Psoas muscle (tissue), 8 donors: ENCODE measurements around the gene C14orf119. TPM values are rescaled to one million over a fixed set of nuclear protein-coding genes. Genes with fewer than 3 reads are reported as not detected.

Source experiments
- ATAC-seq, 4 donors: fragments of 200-7000 bp; cut with Tn5 transposase; one replicate each; pipeline ENCODE4 v1.9.1; 2020; ENCODE audit warnings: moderate library complexity in 3 of 4, mild to moderate bottlenecking in 2 of 4
- DNase-seq, 2 donors: peaks; one replicate each; pipeline ENCODE4 v3.0.0-alpha.2; 2020
- H3K27ac ChIP-seq: fragments of 200-600 bp; one replicate; pipeline ENCODE4 v1.8.0; 2022
- H3K27me3 ChIP-seq, 3 donors: fragments of 200-600 bp in 1 of 3; one replicate each; pipeline versions ENCODE4 v1.6.1 to v1.8.0; 2013 to 2022; ENCODE audit warnings: low read length in 2 of 3, mild to moderate bottlenecking in 2 of 3, moderate library complexity in 1 of 3; ENCODE audit not compliant: insufficient read depth in 3 of 3
- H3K36me3 ChIP-seq, 2 donors: fragments of 200-600 bp in 1 of 2; one replicate each; pipeline versions ENCODE4 v1.6.1 to v1.8.0; 2013 to 2022; ENCODE audit warnings: low read depth in 1 of 2, mild to moderate bottlenecking in 1 of 2, moderate library complexity in 1 of 2; ENCODE audit not compliant: insufficient read depth in 1 of 2
- H3K4me1 ChIP-seq: fragments of 200-600 bp; one replicate; pipeline ENCODE4 v1.8.0; 2022
- H3K4me3 ChIP-seq: fragments of 200-600 bp; one replicate; pipeline ENCODE4 v1.8.0; 2022; ENCODE audit warnings: mild to moderate bottlenecking
- H3K9me3 ChIP-seq: fragments of 200-600 bp; one replicate; pipeline ENCODE4 v1.8.0; 2022
- WGBS, 3 donors: extraction: QIAGEN DNeasy Blood & Tissue Kit; methylation state at CpG; one replicate each; pipeline versions ENCODE4 v1.1.6 to v1.1.7; 2013; 5-methylcytosine and 5-hydroxymethylcytosine counted together
- intact Hi-C, 2 donors: fragments of 100-400 bp; cut with DNase I; formaldehyde crosslinking; loops; one replicate each; pipeline versions ENCODE4 v1.11.0 to v1.14.2; 2022
- polyA plus RNA-seq, 3 donors: library from polyadenylated mRNA; stranded (reverse); fragments of 200-250 nt; gene quantifications; one replicate each; pipeline ENCODE4 v1.2.3, GENCODE V29; 2013
- total RNA-seq, 4 donors: library from RNA; stranded (reverse); fragmentation: NEBNext Ultra II Directional in 2 of 4; extraction: Animal tissue kit (Norgen Biotek cat#: 25700) in 2 of 4; gene quantifications; one replicate each; pipeline versions ENCODE4 v1.2.1 to v1.2.4, GENCODE V29; 2021 to 2023
- TF ChIP-seq, protein P1 (sequence below): fragments of 200-600 bp; IDR thresholded peaks from one replicate; pipeline ENCODE4 v1.8.0; 2022; ENCODE audit warnings: antibody characterized with exemption
- donor health status: healthy with polysubstance abuse.
- donor health status: DM: no; HTN: no; CAD: no; lungs with moderate emphysema.
- donor health status: Bipolar disorder and iron deficiency.
- donor health status: healthy.
- donor health status: DM: yes; HTN: yes; CAD: no.
- donor health status: DM: no; HTN: no; CAD: no.
- donor health status: DM: no; HTN: no; CAD: no.
- donor health status: DM: yes; HTN: yes; CAD: no.

Gene C14orf119
- total and polyA plus RNA-seq, 7 donors = 23.2 to 65.3 (median 28.8) TPM

DNA sequence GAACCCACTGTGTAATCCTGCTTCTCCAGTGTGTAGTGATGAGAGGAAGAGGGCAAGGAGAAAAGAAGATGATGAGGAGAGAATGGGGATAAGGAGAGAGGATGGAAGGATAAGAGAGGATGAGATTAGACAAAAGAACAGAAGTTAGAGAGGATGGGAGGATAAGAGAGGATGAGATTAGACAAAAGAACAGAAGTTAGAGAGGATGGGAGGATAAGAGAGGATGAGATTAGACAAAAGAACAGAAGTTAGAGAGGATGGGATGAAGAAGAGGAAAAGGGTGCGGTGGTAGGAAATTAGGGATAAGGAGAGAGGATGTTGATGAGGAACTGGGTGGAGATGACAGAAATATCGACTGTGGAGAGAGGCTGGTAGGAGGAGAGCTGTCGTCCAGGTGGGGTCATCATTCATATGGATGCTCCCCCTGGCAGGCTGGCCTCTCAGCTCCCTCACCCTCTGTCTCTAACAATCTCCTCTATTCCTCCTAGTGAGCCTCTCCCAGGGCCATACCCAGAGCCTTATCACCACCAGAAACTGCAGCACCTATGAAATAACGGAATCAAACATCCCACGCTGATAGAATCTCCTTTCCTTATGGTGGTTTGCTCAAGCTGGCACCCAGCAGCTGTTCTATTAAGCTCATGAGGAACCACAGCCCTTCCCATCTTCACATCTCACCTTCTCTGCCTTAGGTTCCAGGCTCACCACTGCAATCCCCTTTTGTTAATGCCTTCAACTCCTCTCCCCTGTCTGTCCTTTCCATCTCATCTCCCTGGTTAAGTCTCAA is 15.5 kb downstream of the C14orf119 start:
- ATAC-seq (no peak), DNase-seq (no peak)
- TF ChIP-seq, protein P1, sequence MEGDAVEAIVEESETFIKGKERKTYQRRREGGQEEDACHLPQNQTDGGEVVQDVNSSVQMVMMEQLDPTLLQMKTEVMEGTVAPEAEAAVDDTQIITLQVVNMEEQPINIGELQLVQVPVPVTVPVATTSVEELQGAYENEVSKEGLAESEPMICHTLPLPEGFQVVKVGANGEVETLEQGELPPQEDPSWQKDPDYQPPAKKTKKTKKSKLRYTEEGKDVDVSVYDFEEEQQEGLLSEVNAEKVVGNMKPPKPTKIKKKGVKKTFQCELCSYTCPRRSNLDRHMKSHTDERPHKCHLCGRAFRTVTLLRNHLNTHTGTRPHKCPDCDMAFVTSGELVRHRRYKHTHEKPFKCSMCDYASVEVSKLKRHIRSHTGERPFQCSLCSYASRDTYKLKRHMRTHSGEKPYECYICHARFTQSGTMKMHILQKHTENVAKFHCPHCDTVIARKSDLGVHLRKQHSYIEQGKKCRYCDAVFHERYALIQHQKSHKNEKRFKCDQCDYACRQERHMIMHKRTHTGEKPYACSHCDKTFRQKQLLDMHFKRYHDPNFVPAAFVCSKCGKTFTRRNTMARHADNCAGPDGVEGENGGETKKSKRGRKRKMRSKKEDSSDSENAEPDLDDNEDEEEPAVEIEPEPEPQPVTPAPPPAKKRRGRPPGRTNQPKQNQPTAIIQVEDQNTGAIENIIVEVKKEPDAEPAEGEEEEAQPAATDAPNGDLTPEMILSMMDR = no peak
- Histone ChIP-seq H3K9me3 (no peaks in the 10 kb centered on the region), H3K4me1 (peaks cover 8% of the 10 kb centered on the region), H3K36me3 (no peaks in the 10 kb centered on the region), H3K27me3 (peaks cover 0 to 7% (median 3%) of the 10 kb centered on the region in 3 donors), H3K27ac (no peak overlapping the region), H3K4me3 (no peak overlapping the region)
- WGBS, 3 donors = 59 to 63% (median 61%) methylated on average over 5 of the region's 5 CpGs
- intact Hi-C loops = no loop called here

DNA sequence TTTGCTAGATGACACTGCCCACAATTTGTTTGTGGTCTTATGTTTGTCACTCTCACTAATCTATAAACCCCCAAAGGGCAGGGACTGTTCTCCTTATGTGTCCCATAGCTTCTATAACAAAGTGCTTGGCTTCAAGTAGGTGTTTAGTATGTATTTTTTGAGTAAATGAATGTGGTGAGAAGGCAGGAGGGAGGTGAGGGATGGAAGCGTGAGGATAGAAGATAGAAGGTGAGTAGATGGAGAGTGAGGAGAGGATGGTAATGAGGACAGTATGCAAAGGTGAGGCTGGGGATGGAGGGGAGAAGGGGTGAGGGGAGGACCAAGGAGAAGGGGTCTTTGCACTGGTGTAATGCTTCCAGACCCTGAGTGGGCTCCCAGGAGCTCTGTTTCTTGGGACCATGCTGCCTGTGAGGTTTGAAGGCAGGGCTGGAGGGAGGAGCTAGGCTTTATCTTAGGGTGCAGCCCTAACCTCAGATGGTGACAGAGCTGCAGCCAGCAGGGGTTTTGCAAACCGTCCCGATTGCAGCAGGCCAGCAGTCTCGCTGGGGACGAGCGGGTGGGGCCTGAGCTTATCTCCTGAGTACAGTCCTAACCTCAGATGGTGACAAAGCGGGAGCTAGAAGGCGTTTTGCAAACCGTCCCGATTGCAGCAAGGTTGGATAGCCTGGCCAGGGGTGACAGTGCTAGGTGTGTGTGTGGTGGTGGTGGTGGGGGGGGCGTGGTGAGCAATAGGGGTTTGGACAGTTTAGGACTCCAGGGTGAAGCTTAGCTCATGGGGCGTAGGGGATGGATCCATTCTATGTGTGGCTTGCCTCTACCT is 17.3 kb downstream of the C14orf119 start:
- TF ChIP-seq, protein P1 = no peak
- intact Hi-C loops = no loop called here
- DNase-seq (no peak), ATAC-seq (no peak)
- Histone ChIP-seq H3K27me3 (peaks cover 0 to 7% (median 3%) of the 10 kb centered on the region in 3 donors), H3K4me3 (no peak overlapping the region), H3K9me3 (no peaks in the 10 kb centered on the region), H3K36me3 (no peaks in the 10 kb centered on the region), H3K4me1 (peaks cover 8% of the 10 kb centered on the region), H3K27ac (no peak overlapping the region)
- 70 to 71% (median 70%) methylated on average over 12 of the region's 12 CpGs for WGBS, 3 donors

DNA sequence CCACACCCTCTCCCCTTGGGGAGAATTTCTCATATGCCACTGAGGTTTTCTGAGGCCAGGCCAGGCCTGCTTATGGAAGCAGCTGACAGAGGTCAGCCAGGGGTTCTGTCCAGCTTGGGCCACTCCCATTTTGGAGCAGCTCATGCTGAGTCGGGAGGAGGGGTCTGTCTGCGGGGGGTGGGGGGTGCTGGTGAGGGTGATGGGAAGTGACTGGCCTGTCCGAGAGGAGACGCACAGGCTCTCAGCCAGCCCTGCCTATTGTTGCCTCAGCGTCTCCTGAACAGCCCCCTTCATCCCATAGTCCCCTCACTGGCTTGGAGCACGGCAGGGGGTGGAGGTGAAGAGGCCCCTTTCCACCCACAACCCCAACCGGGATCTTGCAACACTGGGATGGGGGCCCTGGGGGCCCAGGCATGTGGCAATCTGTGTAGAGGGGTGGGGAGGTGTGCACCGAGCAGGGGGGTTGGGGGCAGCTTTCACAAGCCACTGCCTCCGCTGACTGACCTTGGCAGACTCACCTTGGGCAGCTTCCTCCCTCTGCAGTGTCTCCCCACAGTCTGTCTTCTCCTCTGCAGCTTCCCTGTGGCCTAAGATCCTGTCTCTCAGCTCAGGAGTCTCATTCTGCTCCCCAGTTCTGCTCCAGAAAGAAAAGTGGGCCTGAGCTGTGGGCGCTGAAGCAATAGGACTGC is 18.3 kb downstream of the C14orf119 start:
- DNase-seq = no peak
- TF ChIP-seq, protein P1 = no peak
- 50 to 59% (median 52%) methylated on average over 8 to 10 of the region's 10 CpGs for WGBS, 3 donors
- ATAC-seq = no peak
- intact Hi-C loops = no loop called here
- Histone ChIP-seq H3K36me3 (no peaks in the 10 kb centered on the region), H3K4me3 (no peak overlapping the region), H3K9me3 (no peaks in the 10 kb centered on the region), H3K27me3 (peaks cover 0 to 7% (median 3%) of the 10 kb centered on the region in 3 donors), H3K4me1 (peaks cover 8% of the 10 kb centered on the region), H3K27ac (no peak overlapping the region)

DNA sequence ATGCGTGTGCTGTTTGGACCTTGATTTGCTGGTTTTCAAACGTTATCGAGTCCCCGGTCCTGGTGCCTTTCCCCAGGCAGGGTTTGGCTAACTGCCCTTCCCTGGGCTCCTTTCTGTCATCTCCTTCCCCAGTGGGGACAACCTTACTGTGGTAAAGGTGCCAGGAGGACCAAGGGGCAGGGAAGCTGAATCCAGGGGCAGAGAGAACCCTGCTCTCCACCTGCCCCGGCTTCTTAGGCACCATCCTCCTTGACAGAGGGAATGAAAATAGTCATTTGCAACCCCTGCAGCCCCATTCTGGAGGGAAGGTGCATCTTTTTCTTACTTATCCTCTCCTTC is 18.8 kb downstream of the C14orf119 start:
- DNase-seq = no peak

More for the DNA sequence above, 18.8 kb downstream of the C14orf119 start:
- Histone ChIP-seq H3K27ac (no peak overlapping the region), H3K27me3 (peaks cover 0 to 7% (median 3%) of the 10 kb centered on the region in 3 donors), H3K4me1 (peaks cover 8% of the 10 kb centered on the region), H3K4me3 (no peak overlapping the region), H3K9me3 (no peaks in the 10 kb centered on the region), H3K36me3 (no peaks in the 10 kb centered on the region)
- TF ChIP-seq, protein P1 = no peak
- WGBS, 3 donors = 68 to 74% (median 72%) methylated on average over 5 of the region's 5 CpGs
- intact Hi-C loops = no loop called here
- ATAC-seq = no peak
